Ovary (tissue), 9 donors: ENCODE data around the gene RGMA. TPM values are rescaled to one million over a fixed set of nuclear protein-coding genes. Genes with fewer than 3 reads are reported as not detected.

Source experiments
- DNase-seq, 5 donors: peaks; one replicate each; pipeline ENCODE4 v3.0.0-alpha.2; 2019 to 2020
- H3K27ac ChIP-seq, 2 donors: fragments of 200-600 bp; one replicate each; pipeline versions ENCODE4 v1.5.1 to v1.8.0; 2019 to 2022
- H3K27me3 ChIP-seq: fragments of 200-600 bp; one replicate; pipeline ENCODE4 v1.8.0; 2022
- H3K36me3 ChIP-seq: fragments of 200-600 bp; sonication (generic); one replicate; pipeline ENCODE4 v1.5.1; 2019
- H3K4me1 ChIP-seq: one replicate; pipeline ENCODE4 v1.8.1; 2013; ENCODE audit warnings: mild to moderate bottlenecking, moderate library complexity; ENCODE audit not compliant: insufficient read depth
- H3K4me3 ChIP-seq: fragments of 200-600 bp; sonication (generic); one replicate; pipeline ENCODE4 v1.5.1; 2017
- H3K9me3 ChIP-seq, 2 donors: fragments of 200-600 bp in 1 of 2; sonication (generic) in 1 of 2; one replicate each; pipeline versions ENCODE4 v1.5.1 to v1.8.1; 2013 to 2019; ENCODE audit warnings: mild to moderate bottlenecking in 1 of 2, moderate library complexity in 1 of 2
- CTCF ChIP-seq, 3 donors: fragments of 450-650 bp in 2 of 3; fragments of 200-600 bp in 1 of 3; IDR thresholded peaks; one replicate each; pipeline versions ENCODE4 v1.5.1 to v1.8.0; 2016 to 2022; ENCODE audit warnings: antibody characterized with exemption in 3 of 3, mild to moderate bottlenecking in 1 of 3
- EP300 ChIP-seq: sonication (generic); formaldehyde crosslinking; IDR thresholded peaks from one replicate; pipeline ENCODE4 v1.6.1; 2017; ENCODE audit warnings: antibody characterized with exemption
- POLR2A ChIP-seq: fragments of 450-650 bp; IDR thresholded peaks from one replicate; pipeline ENCODE4 v1.6.1; 2017; ENCODE audit warnings: antibody characterized with exemption, mild to moderate bottlenecking, moderate library complexity
- WGBS, 3 donors: extraction: QIAGEN DNeasy Blood & Tissue Kit in 1 of 3; methylation state at CpG; one replicate each; pipeline versions ENCODE4 v1.1.5 to v1.1.7; 2013 to 2017; 5-methylcytosine and 5-hydroxymethylcytosine counted together
- intact Hi-C, 4 donors: fragments of 100-400 bp; cut with DNase I; formaldehyde crosslinking; loops; one replicate each; pipeline versions ENCODE4 v1.11.0 to v1.15.1; 2022 to 2023
- polyA plus RNA-seq, 2 donors: library from polyadenylated mRNA; stranded (reverse); fragments of 200-250 nt in 1 of 2; fragments of 350-450 nt in 1 of 2; fragmentation: Illumina TruSeq in 1 of 2; extraction: RNeasy Lipid Tissue Mini Kit (QIAGEN cat#74804) in 1 of 2; gene quantifications; one replicate each; pipeline ENCODE4 v1.2.3, GENCODE V29; 2013 to 2014
- total RNA-seq, 7 donors: library from RNA; depleted of rRNA in 2 of 7; stranded (reverse); fragments of >200 nt in 2 of 7; fragmentation: NEBNext Ultra II Directional in 3 of 7; extraction: Animal tissue kit (Norgen Biotek cat#: 25700) in 3 of 7; gene quantifications; one replicate each; pipeline versions ENCODE4 v1.1.0 to v1.2.4, GENCODE V29; 2016 to 2023
- donor health status: DM: no; HTN: no; CAD: no; lungs with moderate emphysema.
- donor health status: DM: no; HTN: no; CAD: no.
- donor health status: Bipolar disorder and iron deficiency.
- donor health status: DM: yes; HTN: yes; CAD: no.
- donor health status: DM: no; HTN: no; CAD: no.
- donor health status: DM: yes; HTN: yes; CAD: no.

The RGMA gene
- total and polyA plus RNA-seq, 9 donors = 2.8 to 47.6 (median 31.6) TPM

GRCh38 chr15:93081399-93081798, 7.6 kb downstream of the RGMA start:
- no peak overlapping the region for H3K4me3 ChIP-seq
- no peak overlapping the region for H3K27ac ChIP-seq
- H3K36me3 ChIP-seq = no peaks in the 10 kb centered on the region
- WGBS, 3 donors = 79 to 91% (median 85%) methylated on average over 5 of the region's 5 CpGs
- H3K27me3 ChIP-seq = no peaks in the 10 kb centered on the region
- DNase-seq = no peak
- TF ChIP-seq EP300 = no peak
- no peak for TF ChIP-seq POLR2A
- no peak for TF ChIP-seq CTCF (IDR thresholded peaks at IDR 0.05)
- no peaks in the 10 kb centered on the region for H3K9me3 ChIP-seq
- intact Hi-C loops = loop anchor here in 1 of 4 donors (10.0 kb wide), 1 partner anchor 393 kb away; no protein-coding TSS in a partner anchor
- H3K4me1 ChIP-seq = no peaks in the 10 kb centered on the region

GRCh38 chr15:93080451-93080850, 8.6 kb downstream of the RGMA start:
- H3K27ac ChIP-seq = no peak overlapping the region
- TF ChIP-seq EP300 = no peak
- no peak for TF ChIP-seq POLR2A
- no peak for TF ChIP-seq CTCF (IDR thresholded peaks at IDR 0.05)
- intact Hi-C loops = loop anchor here in 1 of 4 donors (10.0 kb wide), 1 partner anchor 394 kb away; no protein-coding TSS in a partner anchor
- WGBS, 3 donors = 68 to 70% (median 68%) methylated on average over 6 of the region's 6 CpGs
- H3K27me3 ChIP-seq = no peaks in the 10 kb centered on the region
- H3K36me3 ChIP-seq = no peaks in the 10 kb centered on the region
- H3K9me3 ChIP-seq = no peaks in the 10 kb centered on the region
- H3K4me1 ChIP-seq = no peaks in the 10 kb centered on the region
- DNase-seq = no peak
- no peak overlapping the region for H3K4me3 ChIP-seq

- H3K36me3 ChIP-seq = no peaks in the 10 kb centered on the region
- DNase-seq = no peak
- H3K27me3 ChIP-seq = no peaks in the 10 kb centered on the region
- H3K4me1 ChIP-seq = no peaks in the 10 kb centered on the region
- H3K27ac ChIP-seq = no peak overlapping the region
- H3K9me3 ChIP-seq = no peaks in the 10 kb centered on the region
- no peak overlapping the region for H3K4me3 ChIP-seq
- 93 to 96% (median 93%) methylated on average over 5 of the region's 5 CpGs for WGBS, 3 donors
- TF ChIP-seq CTCF (IDR thresholded peaks at IDR 0.05) (no peak), EP300 (no peak), POLR2A (no peak)
- intact Hi-C loops = loop anchor here in 1 of 4 donors (10.0 kb wide), 1 partner anchor 408 kb away; no protein-coding TSS in a partner anchor
Observed at GRCh38 chr15:93076875-93077274, 12.1 kb downstream of the RGMA start.

- no peaks in the 10 kb centered on the region for H3K9me3 ChIP-seq
- no peak overlapping the region for H3K27ac ChIP-seq
- H3K36me3 ChIP-seq = no peaks in the 10 kb centered on the region
- WGBS, 3 donors = 81 to 100% (median 82%) methylated on average over 1 of the region's 1 CpG
- intact Hi-C loops = loop anchor here in 1 of 4 donors (10.0 kb wide), 1 partner anchor 409 kb away; no protein-coding TSS in a partner anchor
- TF ChIP-seq EP300 (no peak), POLR2A (no peak)
- H3K4me3 ChIP-seq = no peak overlapping the region
- DNase-seq = no peak
- no peaks in the 10 kb centered on the region for H3K27me3 ChIP-seq
- H3K4me1 ChIP-seq = no peaks in the 10 kb centered on the region
Observed at GRCh38 chr15:93076217-93076616, 12.8 kb downstream of the RGMA start.

GRCh38 chr15:93074599-93074998, 14.4 kb downstream of the RGMA start:
- H3K4me1 ChIP-seq = peaks cover 8% of the 10 kb centered on the region
- intact Hi-C loops = loop anchor here in 1 of 4 donors (10.0 kb wide), 1 partner anchor 410 kb away; no protein-coding TSS in a partner anchor
- no peaks in the 10 kb centered on the region for H3K9me3 ChIP-seq
- TF ChIP-seq POLR2A (no peak), EP300 (no peak), CTCF (IDR thresholded peaks at IDR 0.05) (no peak)
- WGBS, 3 donors = 82 to 91% (median 87%) methylated on average over 13 of the region's 13 CpGs
- no peak overlapping the region for H3K4me3 ChIP-seq
- H3K27me3 ChIP-seq = no peaks in the 10 kb centered on the region
- H3K27ac ChIP-seq = no peak overlapping the region
- DNase-seq = no peak
- H3K36me3 ChIP-seq = no peaks in the 10 kb centered on the region
